HCT116 (cell line): ENCODE results near the gene FOXF1. TPM values are rescaled to one million over a fixed set of nuclear protein-coding genes. Genes with fewer than 3 reads are reported as not detected.

Source experiments
- ATAC-seq: fragments of 200-7000 bp; cut with Tn5 transposase; 2 replicates; pipeline ENCODE4 v1.9.1; 2020; ENCODE audit warnings: mild to moderate bottlenecking, moderate library complexity
- BruUV-seq: library from RNA; stranded (reverse); fragments of 400-500 nt; replicated peaks from 2 replicates; lab custom pipeline; 2021; lab: Mats Ljungman, UMichigan
- CTCF ChIA-PET: fragments of 300-600 bp; sonication (Branson Sonifier 250); formaldehyde crosslinking; loops from one replicate; lab custom pipeline; 2021; ENCODE audit warnings: antibody characterized with exemption; lab: Charles Lee
- POLR2A ChIA-PET: fragments of 300-600, 350-600 bp; sonication (Branson Sonifier 250); formaldehyde crosslinking; loops from one replicate; lab custom pipeline; 2021; ENCODE audit warnings: antibody characterized with exemption; lab: Charles Lee
- RAD21 ChIA-PET, 2 experiments: fragments of 300-600 bp; sonication (Branson Sonifier 250); formaldehyde crosslinking; loops; one replicate each; lab custom pipeline; 2023; ENCODE audit warnings: low total read pairs in 2 of 2; ENCODE audit not compliant: uncharacterized antibody in 2 of 2, unreplicated experiment in 2 of 2, low non-redundant PET in 1 of 2; lab: Charles Lee
- DNase-seq: peaks from one replicate; pipeline ENCODE4 v3.0.0-alpha.2; 2010; ENCODE audit warnings: low read depth, low spot score
- H2AFZ ChIP-seq: fragments of 200-600 bp; shearing (Covaris generic), sonication (generic); 2 replicates; pipeline ENCODE4 v1.6.1; 2017; ENCODE audit warnings: low read depth, mixed run types, mixed read lengths, antibody characterized with exemption, low read length; ENCODE audit not compliant: poor library complexity, severe bottlenecking
- H3K27ac ChIP-seq: 2 replicates; pipeline ENCODE4 v1.5.1; 2012; ENCODE audit warnings: low read depth, low read length
- H3K27me3 ChIP-seq: fragments of 200-600 bp; sonication (generic); 2 replicates; pipeline ENCODE4 v1.6.1; 2016; ENCODE audit warnings: mixed run types, low read length, mixed read lengths; ENCODE audit not compliant: insufficient read depth
- H3K36me3 ChIP-seq, 2 experiments: fragments of 200-500 bp in 1 of 2; fragments of 200-600 bp in 1 of 2; sonication (Bioruptor generic) in 1 of 2; sonication (generic) in 1 of 2; 2 replicates each; pipeline versions ENCODE4 v1.5.1 to v1.6.1; 2014 to 2016; ENCODE audit warnings: low read length in 2 of 2, inconsistent platforms in 1 of 2, mixed read lengths in 1 of 2, mixed run types in 1 of 2; ENCODE audit not compliant: insufficient read depth in 2 of 2, control insufficient read depth in 1 of 2
- H3K4me1 ChIP-seq, 2 experiments: fragments of 200-600 bp in 1 of 2; sonication (generic) in 1 of 2; 2 replicates each; pipeline versions ENCODE4 v1.5.1 to v1.6.1; 2012 to 2017; ENCODE audit warnings: low read length in 2 of 2, inconsistent platforms in 1 of 2, mild to moderate bottlenecking in 1 of 2, mixed read lengths in 1 of 2, mixed run types in 1 of 2, moderate library complexity in 1 of 2; ENCODE audit not compliant: insufficient read depth in 2 of 2, control insufficient read depth in 1 of 2
- H3K4me2 ChIP-seq: fragments of 200-600 bp; sonication (generic); 2 replicates; pipeline ENCODE4 v1.6.1; 2017; ENCODE audit warnings: mixed run types, low read length, mixed read lengths
- H3K4me3 ChIP-seq, 2 experiments: fragments of 200-600 bp in 1 of 2; sonication (generic) in 1 of 2; replicated peaks in 1 of 2; 2 replicates each; pipeline ENCODE4 v1.5.1; 2011 to 2016; ENCODE audit warnings: low read length in 2 of 2, control low read depth in 1 of 2, low read depth in 1 of 2, mild to moderate bottlenecking in 1 of 2, mixed read lengths in 1 of 2, mixed run types in 1 of 2
- H3K79me2 ChIP-seq: fragments of 200-600 bp; sonication (generic); 2 replicates; pipeline ENCODE4 v1.6.1; 2017; ENCODE audit warnings: mild to moderate bottlenecking, mixed run types, low read length, moderate library complexity, mixed read lengths; ENCODE audit not compliant: insufficient read depth
- H3K9ac ChIP-seq: fragments of 200-600 bp; sonication (generic); 2 replicates; pipeline ENCODE4 v1.6.1; 2016; ENCODE audit warnings: low read length, mixed read lengths
- H3K9me2 ChIP-seq: fragments of 200-600 bp; sonication (generic), shearing (Covaris generic); 2 replicates; pipeline ENCODE4 v1.6.1; 2017; ENCODE audit warnings: mixed run types, mild to moderate bottlenecking, moderate library complexity; ENCODE audit not compliant: insufficient read depth
- H3K9me3 ChIP-seq, 2 experiments: fragments of 200-500 bp in 1 of 2; fragments of 200-600 bp in 1 of 2; sonication (Bioruptor generic) in 1 of 2; sonication (generic) in 1 of 2; 2 replicates each; pipeline ENCODE4 v1.6.1; 2014 to 2017; ENCODE audit warnings: low read length in 2 of 2, mixed read lengths in 2 of 2, inconsistent platforms in 1 of 2, low read depth in 1 of 2, mild to moderate bottlenecking in 1 of 2, mixed run types in 1 of 2, moderate library complexity in 1 of 2; ENCODE audit not compliant: control insufficient read depth in 1 of 2, insufficient read depth in 1 of 2
- H4K20me1 ChIP-seq: fragments of 200-600 bp; sonication (generic), shearing (Covaris generic); 2 replicates; pipeline ENCODE4 v1.6.1; 2017; ENCODE audit warnings: mixed run types, mild to moderate bottlenecking, moderate library complexity; ENCODE audit not compliant: insufficient read depth
- ATF3 ChIP-seq: IDR thresholded peaks from 2 replicates; pipeline ENCODE4 v1.6.1; 2012
- CTCF ChIP-seq, 3 experiments: fragments of 200-600 bp in 1 of 3; sonication (generic) in 1 of 3; IDR thresholded peaks in 2 of 3; conservative IDR thresholded peaks in 1 of 3; 2 replicates each; pipeline ENCODE4 v1.5.1; 2012 to 2017; ENCODE audit warnings: low read depth in 2 of 3, low read length in 2 of 3, antibody characterized with exemption in 1 of 3, borderline replicate concordance in 1 of 3, control low read depth in 1 of 3, mild to moderate bottlenecking in 1 of 3, mixed read lengths in 1 of 3, mixed run types in 1 of 3, moderate library complexity in 1 of 3; ENCODE audit not compliant: insufficient read depth in 1 of 3
- EGR1 ChIP-seq: IDR thresholded peaks from 2 replicates; pipeline ENCODE4 v1.6.1; 2012; ENCODE audit warnings: low read depth
- EZH2 ChIP-seq: fragments of 200-600 bp; sonication (generic); IDR thresholded peaks from 2 replicates; pipeline ENCODE4 v1.6.1; 2017; ENCODE audit warnings: antibody characterized with exemption, mixed run types
- EZH2phosphoT487 ChIP-seq: fragments of 200-600 bp; IDR thresholded peaks from 2 replicates; pipeline ENCODE4 v1.6.1; 2018; ENCODE audit warnings: antibody characterized with exemption, borderline replicate concordance
- FOSL1 ChIP-seq: IDR thresholded peaks from 2 replicates; pipeline ENCODE4 v1.6.1; 2012; ENCODE audit warnings: low read depth
- MAX ChIP-seq: IDR thresholded peaks from 2 replicates; pipeline ENCODE4 v1.6.1; 2012
- POLR2A ChIP-seq: IDR thresholded peaks from 2 replicates; pipeline ENCODE4 v1.7.0; 2011; ENCODE audit warnings: borderline replicate concordance; ENCODE audit not compliant: insufficient read depth, insufficient read length; ENCODE audit errors: extremely low read depth
- POLR2AphosphoS5 ChIP-seq: IDR thresholded peaks from 2 replicates; pipeline ENCODE4 v1.6.1; 2011; ENCODE audit warnings: mild to moderate bottlenecking, low read depth, low read length, moderate library complexity
- RAD21 ChIP-seq: IDR thresholded peaks from 2 replicates; pipeline ENCODE4 v1.6.1; 2012; ENCODE audit warnings: low read depth, mild to moderate bottlenecking
- REST ChIP-seq: IDR thresholded peaks from 2 replicates; pipeline ENCODE4 v1.6.1; 2012; ENCODE audit warnings: low read depth
- SIN3A ChIP-seq: IDR thresholded peaks from 2 replicates; pipeline ENCODE4 v1.6.1; 2012; ENCODE audit warnings: low read depth
- SP1 ChIP-seq: IDR thresholded peaks from 2 replicates; pipeline ENCODE4 v1.6.1; 2012; ENCODE audit warnings: low read depth
- SRF ChIP-seq: IDR thresholded peaks from 2 replicates; pipeline ENCODE4 v1.6.1; 2012; ENCODE audit warnings: low read depth
- TCF7L2 ChIP-seq: IDR thresholded peaks from 2 replicates; pipeline ENCODE4 v1.7.0; 2011; ENCODE audit warnings: borderline replicate concordance, inconsistent platforms; ENCODE audit not compliant: insufficient read depth, insufficient read length; ENCODE audit errors: extremely low read depth
- YY1 ChIP-seq: IDR thresholded peaks from 2 replicates; pipeline ENCODE4 v1.6.1; 2011; ENCODE audit warnings: low read length, low read depth, moderate library complexity, mild to moderate bottlenecking; ENCODE audit not compliant: insufficient replicate concordance; ENCODE audit errors: extremely low read depth
- ZBTB33 ChIP-seq: IDR thresholded peaks from 2 replicates; pipeline ENCODE4 v1.6.1; 2011; ENCODE audit warnings: mild to moderate bottlenecking, low read length, moderate library complexity; ENCODE audit not compliant: insufficient replicate concordance; ENCODE audit errors: extremely low read depth
- ZFX ChIP-seq: fragments of 450-650 bp; IDR thresholded peaks from 2 replicates; pipeline ENCODE4 v1.6.1; 2017
- intact Hi-C: fragments of 100-400 bp; cut with micrococcal nuclease; formaldehyde crosslinking; loops from 2 replicates; pipeline ENCODE4 v1.10.0; 2022
- total RNA-seq: library from RNA; stranded (reverse); gene quantifications from one replicate; pipeline ENCODE4 v1.2.1, GENCODE V29; 2021; ENCODE audit not compliant: unreplicated experiment

FOXF1 gene
- total RNA-seq, 1 experiment from 2014 or later, result 2.4 TPM

- BruUV-seq, result TSS peak; percentile 86
- Histone ChIP-seq H3K36me3 (peaks cover 7 to 18% of the 10 kb centered on the region in 2 experiments; a peak in 2 of 4 replicates), H3K9ac (peak within 1 kb of the TSS; percentile 94), H3K27me3 (peaks cover 4% of the 10 kb centered on the region; the same call in 1 of the 2 replicates), H3K4me2 (peak within 1 kb of the TSS; percentile 97), H3K4me1 (peaks cover 4 to 15% of the 10 kb centered on the region in 2 experiments; a peak in 3 of 4 replicates), H3K4me3 (peak within 1 kb of the TSS; percentile 92 to 93), H4K20me1 (no peaks in the 10 kb centered on the region; the same call in 1 of the 2 replicates), H3K79me2 (peaks cover 19% of the 10 kb centered on the region), H3K9me3 (no peaks in the 10 kb centered on the region), H3K27ac (peak within 1 kb of the TSS; percentile 65), H3K9me2 (no peaks in the 10 kb centered on the region), H2AFZ (no peak within 1 kb of the TSS)
- POLR2A ChIA-PET, result no interaction called here
- CTCF ChIA-PET, result interaction anchor here (1.7 kb wide), 1 partner anchor 522 kb away, joined by 4 read pairs; no protein-coding TSS in a partner anchor
- RAD21 ChIA-PET, result no interaction called here
- peak; percentile 90 for ATAC-seq
- intact Hi-C loops, result no loop called here
- DNase-seq, result peak; percentile 88
- TF ChIP-seq MAX, result peak; percentile 61; the same call in 1 of the 2 replicates
- TF ChIP-seq ATF3, result no peak
- TF ChIP-seq ZFX, result peak; percentile 76
- TF ChIP-seq POLR2A, result peak; percentile 81
- no peak for TF ChIP-seq REST
- TF ChIP-seq RAD21, result no peak
- no peak for TF ChIP-seq TCF7L2
- peak; percentile 42 for TF ChIP-seq ZBTB33
- peak; percentile 56 for TF ChIP-seq YY1
- peak; percentile 42; the same call in 1 of the 2 replicates for TF ChIP-seq SIN3A
- no peak for TF ChIP-seq FOSL1
- no peak for TF ChIP-seq EGR1
- peak; percentile 94 for TF ChIP-seq SRF
- no peak; the same call in 1 of the 2 replicates for TF ChIP-seq SP1
- TF ChIP-seq EZH2, result no peak
- TF ChIP-seq POLR2AphosphoS5, result peak; percentile 93
- no peak for TF ChIP-seq EZH2phosphoT487
- no peak for TF ChIP-seq CTCF (IDR thresholded peaks at IDR 0.05 in 2 of 3, conservative IDR thresholded peaks at IDR 0.05 in 1 of 3; ENCODE audit: borderline replicate concordance in 1 of 3, insufficient read depth in 1 of 3, low read depth in 2 of 3, low read length in 2 of 3)
Measured at GRCh38 chr16:86554917-86555703, 44.8 kb downstream of the FOXF1 start, which contains the start of gene MTHFSD. TSS of gene MTHFSD (minus strand) at chr16:86555235. CDS start at chr16:86555184, 51 bp downstream.
